DND-41 (cell line): ENCODE data around the gene ABCA3.

Source experiments
- CTCF ChIP-seq: IDR thresholded peaks from 2 replicates; pipeline ENCODE4 v1.5.1; 2012; ENCODE audit warnings: borderline replicate concordance, low read length, moderate library complexity, mild to moderate bottlenecking; ENCODE audit not compliant: poor library complexity, severe bottlenecking; ENCODE audit errors: extremely low read depth
- EZH2 ChIP-seq: IDR thresholded peaks from 3 replicates; pipeline ENCODE4 v1.6.1; 2012; ENCODE audit warnings: borderline replicate concordance, low read depth, mild to moderate bottlenecking, moderate library complexity, low read length, inconsistent platforms; ENCODE audit not compliant: severe bottlenecking

- TF ChIP-seq CTCF (no peak), EZH2 (no peak)
Observed at GRCh38 chr16:2242598-2242997, 97.9 kb downstream of the ABCA3 start.
